GM19455 (cell line): ENCODE data around the gene GPR37.
A peak's percentile ranks its signal among the peaks of the same experiment; 100 is the strongest.

Experiments
- ATAC-seq: cut with Tn5 transposase; IDR thresholded peaks from one replicate; pipeline ENCODE4 v1.9.1; 2021; ENCODE audit not compliant: unreplicated experiment

Gene GPR37

GRCh38 chr7:124781418-124781817 lies 15.8 kb upstream of the GPR37 start:
- ATAC-seq, result no peak

GRCh38 chr7:124780608-124781007 lies 15.0 kb upstream of the GPR37 start:
- ATAC-seq, result no peak

DNA sequence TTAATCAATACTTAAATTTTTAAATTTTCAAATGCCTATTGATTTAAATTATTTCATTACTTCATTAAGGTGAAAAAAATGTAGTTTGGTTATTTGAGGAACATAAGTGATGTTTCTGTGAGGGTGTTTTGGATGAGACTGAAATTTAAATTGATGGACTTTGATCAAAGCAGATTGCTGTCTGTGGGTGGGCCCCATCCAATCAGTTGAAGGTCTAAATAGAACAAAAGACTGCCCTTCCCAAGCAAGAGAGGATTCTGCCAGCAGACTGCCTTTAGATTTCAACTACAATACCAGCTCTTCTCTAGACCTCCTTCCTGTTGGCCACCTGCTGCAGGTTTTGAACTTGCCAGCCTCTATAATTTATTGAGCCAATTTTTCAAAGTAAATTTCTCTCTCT lies 14.5 kb upstream of the GPR37 start:
- no peak for ATAC-seq

GRCh38 chr7:124779620-124780019 lies 14.0 kb upstream of the GPR37 start:
- ATAC-seq, result no peak

DNA sequence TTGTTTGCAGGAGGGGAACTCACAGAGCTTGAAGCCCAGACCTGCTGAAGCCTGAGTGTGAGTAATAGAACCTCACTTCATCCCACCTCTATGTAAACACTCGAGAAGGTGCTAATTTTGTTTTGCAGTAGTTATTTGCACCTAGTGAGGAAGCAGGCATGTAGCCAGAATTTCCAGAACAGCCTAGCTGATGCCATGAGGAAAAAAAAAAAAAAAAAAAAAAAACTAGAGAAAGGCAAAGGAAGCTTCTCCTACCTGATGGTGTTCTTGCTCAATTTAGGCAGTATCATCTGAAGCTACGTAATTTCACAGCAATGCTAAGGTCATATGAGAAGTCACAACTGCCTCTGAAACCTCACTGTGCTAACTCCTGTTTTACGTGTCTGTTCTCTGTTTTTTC lies 13.6 kb upstream of the GPR37 start:
- ATAC-seq, result no peak

GRCh38 chr7:124777268-124777667 lies 11.7 kb upstream of the GPR37 start:
- ATAC-seq, result no peak

GRCh38 chr7:124776153-124776552 lies 10.6 kb upstream of the GPR37 start:
- ATAC-seq, result no peak

DNA sequence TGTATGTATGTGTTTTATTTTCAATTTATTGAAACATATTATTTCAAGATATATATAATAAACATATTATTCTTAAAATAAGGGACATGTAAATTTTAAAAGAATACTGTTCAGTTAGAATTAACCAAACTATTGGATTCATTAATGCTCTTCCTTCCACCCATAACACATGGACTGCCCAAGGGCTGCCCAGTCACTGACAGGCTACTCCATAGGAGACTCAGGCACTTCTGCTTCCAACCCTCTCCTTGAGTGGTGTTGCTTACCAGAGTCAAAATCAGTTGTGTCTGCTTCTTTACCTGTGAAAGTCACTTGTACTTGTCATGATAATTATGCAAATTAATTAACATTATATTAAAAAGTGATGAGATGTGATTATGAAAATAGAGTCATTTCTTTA lies 9.8 kb upstream of the GPR37 start:
- no peak for ATAC-seq

DNA sequence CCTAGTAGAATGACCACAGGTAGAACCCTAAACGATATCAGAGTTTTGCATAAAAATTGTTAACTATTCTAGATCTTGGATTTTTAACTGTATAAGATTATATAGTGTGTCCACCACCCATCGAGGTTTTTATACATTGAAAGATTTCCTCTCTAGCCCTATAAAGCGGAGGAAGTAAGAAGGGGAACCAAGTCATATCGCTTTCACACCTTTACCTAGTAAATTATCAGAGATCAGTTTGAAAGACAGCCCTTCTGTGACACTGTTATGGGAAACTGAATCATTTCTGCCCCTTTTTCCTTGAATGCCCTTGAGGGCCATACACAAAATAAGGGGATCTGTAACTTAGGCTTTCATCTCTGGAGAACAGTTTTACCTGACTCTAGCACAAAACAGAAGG lies 8.3 kb upstream of the GPR37 start:
- ATAC-seq, result no peak

DNA sequence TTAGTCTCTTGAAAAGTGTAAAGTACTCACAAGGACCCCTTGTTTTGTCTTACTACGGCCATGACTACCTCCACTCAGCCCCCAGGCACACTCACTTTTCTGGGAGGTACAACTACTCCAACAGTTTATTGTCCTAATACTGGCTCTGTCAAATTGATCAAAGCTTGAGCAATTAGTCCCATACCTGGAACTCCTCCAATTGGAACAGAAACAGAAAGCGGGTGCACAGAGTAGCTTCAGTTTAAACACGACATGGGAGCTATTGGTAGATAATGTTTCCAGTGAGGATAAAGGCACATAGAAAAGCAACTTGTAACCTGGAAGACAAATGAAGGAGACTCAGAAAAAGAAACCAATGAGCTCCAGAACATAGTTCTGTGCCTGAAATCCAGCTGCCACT lies 7.7 kb upstream of the GPR37 start:
- ATAC-seq, result no peak

DNA sequence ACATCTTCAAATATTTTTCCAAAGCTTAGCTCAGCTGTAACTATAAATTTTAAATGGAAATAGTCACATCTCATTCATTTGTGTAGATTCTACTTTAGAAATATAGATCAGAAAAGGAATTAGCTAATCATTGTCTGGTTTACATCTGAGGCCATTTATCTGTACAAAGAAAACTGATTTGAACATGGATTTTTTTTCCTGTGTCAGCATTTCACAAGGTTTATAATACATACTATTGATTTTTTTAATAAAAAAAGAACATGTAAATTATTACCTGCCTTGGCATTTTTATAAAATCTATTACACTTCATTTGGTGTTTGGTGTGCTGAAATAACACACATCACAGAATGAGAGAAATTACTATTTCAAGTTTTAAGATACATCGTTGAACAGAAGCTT lies 3.5 kb upstream of the GPR37 start:
- ATAC-seq, result no peak

DNA sequence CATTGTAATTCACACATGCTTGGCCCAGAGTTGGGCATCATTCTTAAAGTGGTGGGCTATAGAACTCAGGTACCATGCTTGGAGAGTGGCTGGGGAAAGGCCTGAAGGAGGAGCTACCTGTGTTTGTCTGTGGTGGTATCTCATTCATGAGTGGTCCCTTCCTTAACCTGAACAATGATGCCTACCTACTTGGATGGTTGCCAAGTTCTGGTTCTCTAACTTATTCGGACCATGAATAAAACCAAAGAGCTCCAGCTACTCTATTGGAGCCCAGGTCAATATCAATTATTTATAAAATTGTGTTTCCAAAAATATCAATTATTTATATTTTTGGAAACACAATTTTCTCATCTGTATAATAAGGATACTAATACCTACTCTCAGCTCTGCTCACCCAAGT lies 2.9 kb upstream of the GPR37 start:
- no peak for ATAC-seq

- peak; percentile 38 for ATAC-seq
Observed at GRCh38 chr7:124764847-124765400, 668 bp downstream of the GPR37 start.

DNA sequence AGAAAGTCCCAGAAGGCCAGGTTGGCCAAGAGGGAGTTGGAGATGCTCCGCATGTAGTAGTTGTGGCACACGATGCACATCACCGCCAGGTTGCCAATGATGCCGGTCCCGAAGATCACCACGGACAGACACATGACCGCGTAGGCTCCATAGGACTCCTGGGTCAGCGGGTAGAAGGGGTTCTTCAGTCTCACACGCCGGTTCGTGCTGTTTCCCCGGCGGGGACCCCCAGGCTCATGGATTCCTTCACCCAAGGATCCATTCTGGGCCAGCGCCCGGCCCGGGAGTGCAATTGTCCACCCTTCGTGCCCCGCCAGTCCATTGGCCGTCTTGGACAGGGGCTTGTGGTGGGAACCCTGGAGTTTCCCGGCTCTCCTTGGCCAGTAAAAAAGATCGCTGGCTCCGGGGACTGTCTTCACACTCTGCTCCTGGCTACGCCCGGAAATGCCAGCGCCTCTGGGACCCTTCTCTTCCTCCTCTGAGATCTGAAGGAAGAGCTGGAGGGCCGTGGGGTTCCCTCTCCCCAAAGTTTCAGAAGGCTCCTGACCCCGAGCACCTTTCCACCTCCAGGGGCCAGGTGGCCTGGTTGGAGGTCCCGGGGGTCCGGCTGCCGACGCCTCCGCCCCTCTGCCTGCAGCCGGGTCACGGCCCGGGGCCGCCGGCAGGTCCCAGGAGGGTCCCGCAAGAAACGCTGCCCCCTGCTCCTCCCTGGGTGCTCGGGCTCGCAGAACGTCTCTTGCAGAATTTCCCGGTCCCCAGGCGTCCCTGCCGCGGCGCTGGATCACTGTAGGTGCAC lies 1.3 kb downstream of the GPR37 start:
- ATAC-seq, result no peak

- no peak for ATAC-seq
Observed at GRCh38 chr7:124762611-124763143, 2.9 kb downstream of the GPR37 start.

- ATAC-seq, result no peak
Observed at GRCh38 chr7:124761164-124761715, 4.4 kb downstream of the GPR37 start.

- ATAC-seq, result no peak
Observed at GRCh38 chr7:124758327-124758726, 7.3 kb downstream of the GPR37 start.

GRCh38 chr7:124754576-124755268 lies 10.9 kb downstream of the GPR37 start:
- ATAC-seq, result no peak

GRCh38 chr7:124752310-124752709 lies 13.3 kb downstream of the GPR37 start:
- ATAC-seq, result no peak

DNA sequence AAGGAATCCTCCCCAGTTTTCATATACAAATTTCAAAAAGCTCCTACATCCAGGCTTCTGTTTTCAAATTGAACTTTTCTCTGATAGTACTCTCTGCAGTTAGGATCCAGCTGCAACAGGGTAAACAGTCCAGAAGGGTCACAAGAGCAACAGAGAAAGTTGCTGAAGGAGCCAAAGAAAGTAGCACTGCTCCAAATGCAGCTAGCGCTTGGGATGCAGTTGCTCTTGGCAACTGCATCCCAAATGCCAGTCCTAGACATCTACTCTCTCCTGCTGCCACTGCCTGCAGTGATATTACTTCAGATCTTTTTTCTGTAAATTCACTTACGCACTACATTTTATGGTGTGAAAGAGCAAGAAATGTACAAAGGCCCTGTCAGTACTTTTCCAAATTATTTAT lies 14.6 kb downstream of the GPR37 start:
- no peak for ATAC-seq

DNA sequence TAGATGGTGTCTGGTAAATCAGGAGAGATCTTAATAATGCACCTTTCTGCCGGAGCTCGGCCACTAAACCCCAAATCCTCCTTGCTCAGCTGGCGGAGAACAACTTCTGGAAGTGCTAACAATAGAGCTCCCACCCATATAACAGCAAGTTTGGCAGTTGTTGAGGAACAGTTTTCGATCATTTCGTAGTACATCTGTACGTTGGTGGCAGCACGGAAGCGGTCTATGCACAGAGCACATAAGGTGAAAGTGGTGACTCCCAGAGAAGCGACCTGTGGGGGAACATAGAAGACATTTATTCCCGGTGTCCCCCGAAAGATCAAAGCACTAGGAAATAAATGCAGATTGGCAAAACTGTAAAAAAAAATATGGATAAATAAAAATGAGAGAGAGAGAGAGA lies 18.5 kb downstream of the GPR37 start:
- ATAC-seq, result no peak

- ATAC-seq, result no peak
Observed at GRCh38 chr7:124738639-124739038, 27.0 kb downstream of the GPR37 start.
